Activated T-cell treated with anti-CD3 and anti-CD28 coated beads, Interleukin-2, amount 50 U/mL, for 48 hours (primary cell): ENCODE data around the gene KLRC4.
"Not testable (repeated sequence)": the region's sequence is repeated elsewhere in the genome, so short reads cannot be mapped to it uniquely, and the experiment has no call there.

Experiments
- DNase-seq, 2 experiments: peaks; one replicate each; pipeline ENCODE4 v3.0.0-alpha.2; 2020

The KLRC4 gene

GRCh38 chr12:10396176-10396575 lies 13.4 kb downstream of the KLRC4 start:
- not testable (repeated sequence) for DNase-seq

GRCh38 chr12:10395390-10395998 lies 14.1 kb downstream of the KLRC4 start:
- no peak for DNase-seq

- peak in 1 of 2 experiments; percentile 44 for DNase-seq
Measured at GRCh38 chr12:10394531-10395152, 14.9 kb downstream of the KLRC4 start.

GRCh38 chr12:10393291-10393690 lies 16.3 kb downstream of the KLRC4 start:
- DNase-seq: no peak

GRCh38 chr12:10392394-10392930 lies 17.1 kb downstream of the KLRC4 start:
- DNase-seq: no peak

- not testable (repeated sequence) for DNase-seq
Measured at GRCh38 chr12:10390991-10391390, 18.6 kb downstream of the KLRC4 start.

- no peak for DNase-seq
Measured at GRCh38 chr12:10389904-10390303, 19.7 kb downstream of the KLRC4 start, which contains the start of gene KLRK1. Gene KLRK1, minus strand, starts transcription at chr12:10390041. Its CDS starts 1,231 bp downstream, at chr12:10388810.

- DNase-seq: no peak
Measured at GRCh38 chr12:10388624-10389413, 20.7 kb downstream of the KLRC4 start.

GRCh38 chr12:10387498-10387897 lies 22.1 kb downstream of the KLRC4 start:
- DNase-seq: not testable (repeated sequence)

GRCh38 chr12:10386857-10387256 lies 22.7 kb downstream of the KLRC4 start:
- no peak for DNase-seq

- DNase-seq: no peak
Measured at GRCh38 chr12:10385166-10385613, 24.4 kb downstream of the KLRC4 start.

- no peak for DNase-seq
Measured at GRCh38 chr12:10384191-10384590, 25.4 kb downstream of the KLRC4 start.

- no peak for DNase-seq
Measured at GRCh38 chr12:10381928-10382628, 27.5 kb downstream of the KLRC4 start.

GRCh38 chr12:10378737-10379136 lies 30.8 kb downstream of the KLRC4 start:
- DNase-seq: not testable (repeated sequence)

GRCh38 chr12:10374624-10375018 lies 34.9 kb downstream of the KLRC4 start:
- DNase-seq: no peak

GRCh38 chr12:10372559-10372958 lies 37.0 kb downstream of the KLRC4 start:
- no peak for DNase-seq

GRCh38 chr12:10371893-10372535 lies 37.5 kb downstream of the KLRC4 start:
- not testable (repeated sequence) for DNase-seq

- DNase-seq: no peak
Measured at GRCh38 chr12:10369557-10370415, 39.8 kb downstream of the KLRC4 start.

- DNase-seq: no peak
Measured at GRCh38 chr12:10368206-10369171, 41.1 kb downstream of the KLRC4 start.

- not testable (repeated sequence) for DNase-seq
Measured at GRCh38 chr12:10367714-10368113, 41.8 kb downstream of the KLRC4 start.
